Measurements from ENCODE around the gene POLR2E.

POLR2E gene

DNA sequence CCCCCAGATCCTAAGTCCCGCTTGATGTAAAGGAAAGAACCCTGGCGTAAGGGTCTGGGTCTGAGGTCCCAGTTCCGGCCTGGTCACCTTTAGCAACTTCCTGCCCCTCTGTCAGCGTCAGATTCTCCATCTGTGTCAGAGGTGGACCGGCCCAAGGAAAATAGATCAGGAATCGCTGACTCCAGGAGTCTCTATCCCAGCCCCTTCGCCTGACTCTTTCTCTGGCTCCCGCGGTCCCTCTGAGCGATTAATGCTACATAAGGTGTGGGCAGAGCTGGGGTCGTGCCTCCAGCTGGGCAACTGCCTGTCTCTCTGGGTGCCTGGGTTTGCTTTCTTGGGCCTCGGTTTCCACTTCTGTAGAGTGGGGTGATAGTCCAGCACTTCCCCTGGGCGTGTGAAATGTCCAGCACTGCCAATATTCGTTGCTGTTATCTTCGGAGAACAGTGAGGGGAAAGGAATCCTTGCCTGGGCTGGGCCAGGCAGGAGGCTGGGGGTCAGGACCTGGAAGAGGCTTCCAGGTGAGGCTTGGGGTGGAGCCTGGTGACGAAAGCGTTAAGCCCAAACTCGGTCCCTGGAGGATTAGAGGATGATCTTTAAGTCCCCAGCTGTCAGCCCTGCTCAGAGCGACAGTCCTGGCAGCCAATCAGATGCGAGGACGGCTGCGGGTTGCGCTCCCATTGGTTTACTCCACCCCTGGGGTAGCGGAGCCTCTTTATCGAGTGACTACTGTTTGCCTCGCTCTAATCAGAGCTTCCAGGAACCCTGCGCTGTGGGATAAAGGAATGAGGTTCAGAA, 54.5 kb downstream of the POLR2E start:
- no peak overlapping the region for H3K27ac ChIP-seq (replicated peaks; ENCODE audit: low read length)
- WGBS, 2 donors (ENCODE audit: extremely low coverage in 2 of 2, insufficient read length in 2 of 2, insufficient replicate concordance in 1 of 2) = no CpG with 5 or more reads among the region's 27 CpGs

GRCh38 chr19:1039646-1040475, 55.3 kb downstream of the POLR2E start, which contains the start of gene ABCA7:
Gene ABCA7 (plus strand): TSS chr19:1040107. CDS start chr19:1041362, 1,255 bp downstream.
- Histone ChIP-seq H4K8ac (ENCODE audit: low read depth, low read length) (no peak within 1 kb of the TSS), H2BK12ac (ENCODE audit: low read length) (no peak within 1 kb of the TSS), H3K14ac (ENCODE audit: low read length) (no peak within 1 kb of the TSS), H2AFZ (ENCODE audit: low read length) (peak within 1 kb of the TSS; percentile 90), H3K9ac (ENCODE audit: low read depth, low read length, poor library complexity) (peak within 1 kb of the TSS; percentile 81), H3K27me3 (ENCODE audit: control insufficient read depth in 3 of 3, insufficient read depth in 3 of 3, low read depth in 1 of 3, low read length in 3 of 3) (no peaks in the 10 kb centered on the region), H3K79me1 (ENCODE audit: low read depth, low read length) (peaks cover 4% of the 10 kb centered on the region), H2BK15ac (ENCODE audit: low read length) (no peak within 1 kb of the TSS), H3K4me2 (ENCODE audit: insufficient read depth, low read length, poor library complexity, severe bottlenecking) (peak within 1 kb of the TSS; percentile 82), H3K23ac (ENCODE audit: low read depth, low read length, poor library complexity) (peak within 1 kb of the TSS; percentile 89), H2BK120ac (ENCODE audit: low read depth, low read length) (peak within 1 kb of the TSS; percentile 81), H3K9me3 (replicated peaks in 1 of 2; ENCODE audit: control insufficient read depth in 2 of 2, insufficient read depth in 1 of 2, low read depth in 1 of 2, low read length in 2 of 2) (no peaks in the 10 kb centered on the region), H3K4ac (ENCODE audit: low read length) (no peak within 1 kb of the TSS), H3K4me1 (ENCODE audit: control insufficient read depth in 2 of 2, insufficient read depth in 1 of 2, low read depth in 1 of 2, low read length in 2 of 2) (peaks cover 7 to 13% of the 10 kb centered on the region in 2 donors), H2BK5ac (ENCODE audit: low read length) (peak within 1 kb of the TSS; percentile 2), H3K27ac (replicated peaks; ENCODE audit: low read length) (peak within 1 kb of the TSS; percentile 54), H3K4me3 (ENCODE audit: low read length in 2 of 2) (peak within 1 kb of the TSS; percentile 57 to 71), H3K36me3 (replicated peaks in 1 of 2; ENCODE audit: control insufficient read depth in 2 of 2, insufficient read depth in 2 of 2, low read length in 2 of 2) (peaks cover 20 to 35% of the 10 kb centered on the region in 2 donors), H3K18ac (ENCODE audit: low read length) (peak within 1 kb of the TSS; percentile 94), H4K91ac (ENCODE audit: low read depth, low read length, poor library complexity) (no peak within 1 kb of the TSS), H2AK5ac (ENCODE audit: low read depth, low read length) (peak within 1 kb of the TSS; percentile 63)
- DNase-seq (ENCODE audit: low spot score) = peak; percentile 96
- WGBS, 2 donors (ENCODE audit: extremely low coverage in 2 of 2, insufficient read length in 2 of 2, insufficient replicate concordance in 1 of 2) = no CpG with 5 or more reads among the region's 56 CpGs

More for the DNA sequence above, 54.5 kb downstream of the POLR2E start:
- Histone ChIP-seq H3K14ac (ENCODE audit: low read length) (no peak overlapping the region), H2BK120ac (ENCODE audit: low read depth, low read length) (no peak overlapping the region), H3K4me3 (ENCODE audit: low read length in 2 of 2) (peak overlapping the region; percentile 57 to 72), H2BK5ac (ENCODE audit: low read length) (no peak overlapping the region), H4K8ac (ENCODE audit: low read depth, low read length) (no peak overlapping the region), H3K79me1 (ENCODE audit: low read depth, low read length) (peaks cover 4% of the 10 kb centered on the region), H2BK15ac (ENCODE audit: low read length) (peak overlapping the region; percentile 87), H3K4me2 (ENCODE audit: insufficient read depth, low read length, poor library complexity, severe bottlenecking) (peak overlapping the region; percentile 82), H3K9ac (ENCODE audit: low read depth, low read length, poor library complexity) (peak overlapping the region; percentile 66), H3K36me3 (replicated peaks in 1 of 2; ENCODE audit: control insufficient read depth in 2 of 2, insufficient read depth in 2 of 2, low read length in 2 of 2) (peaks cover 20 to 29% of the 10 kb centered on the region in 2 donors), H2BK12ac (ENCODE audit: low read length) (no peak overlapping the region), H3K18ac (ENCODE audit: low read length) (peak overlapping the region; percentile 89), H2AK5ac (ENCODE audit: low read depth, low read length) (peak overlapping the region; percentile 94), H3K4me1 (ENCODE audit: control insufficient read depth in 2 of 2, insufficient read depth in 1 of 2, low read depth in 1 of 2, low read length in 2 of 2) (peaks cover 7 to 13% of the 10 kb centered on the region in 2 donors), H3K27me3 (ENCODE audit: control insufficient read depth in 3 of 3, insufficient read depth in 3 of 3, low read depth in 1 of 3, low read length in 3 of 3) (no peaks in the 10 kb centered on the region), H3K9me3 (replicated peaks in 1 of 2; ENCODE audit: control insufficient read depth in 2 of 2, insufficient read depth in 1 of 2, low read depth in 1 of 2, low read length in 2 of 2) (no peaks in the 10 kb centered on the region), H3K23ac (ENCODE audit: low read depth, low read length, poor library complexity) (peak overlapping the region; percentile 80), H3K4ac (ENCODE audit: low read length) (no peak overlapping the region), H2AFZ (ENCODE audit: low read length) (peak overlapping the region; percentile 90), H4K91ac (ENCODE audit: low read depth, low read length, poor library complexity) (no peak overlapping the region)
- DNase-seq (ENCODE audit: low spot score) = peak; percentile 88

- no peak overlapping the region for H4K8ac ChIP-seq (ENCODE audit: low read depth, low read length)
- H2AK5ac ChIP-seq (ENCODE audit: low read depth, low read length) = peak overlapping the region; percentile 63
- H2BK15ac ChIP-seq (ENCODE audit: low read length) = no peak overlapping the region
- H2BK120ac ChIP-seq (ENCODE audit: low read depth, low read length) = peak overlapping the region; percentile 81
- no peak overlapping the region for H4K91ac ChIP-seq (ENCODE audit: low read depth, low read length, poor library complexity)
- no peak overlapping the region for H3K9ac ChIP-seq (ENCODE audit: low read depth, low read length, poor library complexity)
- H3K4me3 ChIP-seq (ENCODE audit: low read length in 2 of 2) = no peak overlapping the region
- H3K23ac ChIP-seq (ENCODE audit: low read depth, low read length, poor library complexity) = peak overlapping the region; percentile 89
- no peak overlapping the region for H2AFZ ChIP-seq (ENCODE audit: low read length)
- peak overlapping the region; percentile 54 for H3K27ac ChIP-seq (replicated peaks; ENCODE audit: low read length)
- WGBS, 2 donors (ENCODE audit: extremely low coverage in 2 of 2, insufficient read length in 2 of 2, insufficient replicate concordance in 1 of 2) = no CpG with 5 or more reads among the region's 22 CpGs
- H3K4me2 ChIP-seq (ENCODE audit: insufficient read depth, low read length, poor library complexity, severe bottlenecking) = peak overlapping the region; percentile 82
- peak overlapping the region; percentile 2 for H2BK5ac ChIP-seq (ENCODE audit: low read length)
- peaks cover 20 to 35% of the 10 kb centered on the region in 2 donors for H3K36me3 ChIP-seq (replicated peaks in 1 of 2; ENCODE audit: control insufficient read depth in 2 of 2, insufficient read depth in 2 of 2, low read length in 2 of 2)
- no peak overlapping the region for H2BK12ac ChIP-seq (ENCODE audit: low read length)
- peaks cover 4% of the 10 kb centered on the region for H3K79me1 ChIP-seq (ENCODE audit: low read depth, low read length)
- no peak for DNase-seq (ENCODE audit: low spot score)
- H3K4ac ChIP-seq (ENCODE audit: low read length) = no peak overlapping the region
- H3K27me3 ChIP-seq (ENCODE audit: control insufficient read depth in 3 of 3, insufficient read depth in 3 of 3, low read depth in 1 of 3, low read length in 3 of 3) = no peaks in the 10 kb centered on the region
- H3K14ac ChIP-seq (ENCODE audit: low read length) = no peak overlapping the region
- no peaks in the 10 kb centered on the region for H3K9me3 ChIP-seq (replicated peaks in 1 of 2; ENCODE audit: control insufficient read depth in 2 of 2, insufficient read depth in 1 of 2, low read depth in 1 of 2, low read length in 2 of 2)
- peaks cover 7 to 13% of the 10 kb centered on the region in 2 donors for H3K4me1 ChIP-seq (ENCODE audit: control insufficient read depth in 2 of 2, insufficient read depth in 1 of 2, low read depth in 1 of 2, low read length in 2 of 2)
- H3K18ac ChIP-seq (ENCODE audit: low read length) = no peak overlapping the region
These were observed 56.1 kb downstream of the POLR2E start for GRCh38 chr19:1038978-1039645.
